Measurements from ENCODE around the gene DDX19B.
"Not testable (repeated sequence)": the region's sequence is repeated elsewhere in the genome, so short reads cannot be mapped to it uniquely, and the experiment has no call there.

Gene DDX19B

GRCh38 chr16:70345840-70346239, 46.9 kb downstream of the DDX19B start:
- in situ Hi-C loops (cut with MboI; ENCODE audit: low sequenced_read_pairs): no loop called here

- in situ Hi-C loops (cut with MboI; ENCODE audit: low sequenced_read_pairs): no loop called here
Measured at GRCh38 chr16:70348991-70349390, 50.0 kb downstream of the DDX19B start.

GRCh38 chr16:70349783-70350182, 50.8 kb downstream of the DDX19B start:
- in situ Hi-C loops (cut with MboI; ENCODE audit: low sequenced_read_pairs): no loop called here

GRCh38 chr16:70359552-70359951, 60.6 kb downstream of the DDX19B start:
- in situ Hi-C loops (cut with MboI; ENCODE audit: low sequenced_read_pairs): no loop called here

- in situ Hi-C loops (cut with MboI; ENCODE audit: low sequenced_read_pairs): no loop called here
Measured at GRCh38 chr16:70364399-70364798, 65.4 kb downstream of the DDX19B start.

GRCh38 chr16:70370145-70370544, 71.2 kb downstream of the DDX19B start:
- in situ Hi-C loops (cut with MboI; ENCODE audit: low sequenced_read_pairs): not testable (repeated sequence)

GRCh38 chr16:70370924-70371323, 71.9 kb downstream of the DDX19B start:
- in situ Hi-C loops (cut with MboI; ENCODE audit: low sequenced_read_pairs): no loop called here

GRCh38 chr16:70372921-70373728, 74.1 kb downstream of the DDX19B start:
- in situ Hi-C loops (cut with MboI; ENCODE audit: low sequenced_read_pairs): no loop called here

GRCh38 chr16:70374213-70374612, 75.2 kb downstream of the DDX19B start:
- in situ Hi-C loops (cut with MboI; ENCODE audit: low sequenced_read_pairs): no loop called here

GRCh38 chr16:70375636-70376611, 76.9 kb downstream of the DDX19B start:
- in situ Hi-C loops (cut with MboI; ENCODE audit: low sequenced_read_pairs): no loop called here

GRCh38 chr16:70377782-70378181, 78.8 kb downstream of the DDX19B start:
- in situ Hi-C loops (cut with MboI; ENCODE audit: low sequenced_read_pairs): no loop called here

- in situ Hi-C loops (cut with MboI; ENCODE audit: low sequenced_read_pairs): no loop called here
Measured at GRCh38 chr16:70378869-70379493, 80.0 kb downstream of the DDX19B start.

GRCh38 chr16:70380248-70380918, 81.4 kb downstream of the DDX19B start:
- in situ Hi-C loops (cut with MboI; ENCODE audit: low sequenced_read_pairs): no loop called here

GRCh38 chr16:70380919-70381603, 82.1 kb downstream of the DDX19B start:
- in situ Hi-C loops (cut with MboI; ENCODE audit: low sequenced_read_pairs): no loop called here

- in situ Hi-C loops (cut with MboI; ENCODE audit: low sequenced_read_pairs): no loop called here
Measured at GRCh38 chr16:70381604-70382342, 82.8 kb downstream of the DDX19B start.

- in situ Hi-C loops (cut with MboI; ENCODE audit: low sequenced_read_pairs): no loop called here
Measured at GRCh38 chr16:70383421-70383960, 84.5 kb downstream of the DDX19B start.

Data from HL-60/S4 (cell line).